ENCODE results near the gene KCNA5.

Gene KCNA5

GRCh38 chr12:5032821-5033220 is 10.9 kb upstream of the KCNA5 start:
- H3K4me3 ChIP-seq (ENCODE audit: low read length): no peak overlapping the region
- H3K27ac ChIP-seq (ENCODE audit: low read length): no peak overlapping the region
- H3K27me3 ChIP-seq (ENCODE audit: low read depth, low read length): peaks cover 71% of the 10 kb centered on the region
- TF ChIP-seq CTCF (IDR thresholded peaks at IDR 0.05; ENCODE audit: low read depth, low read length) (no peak), EZH2phosphoT487 (IDR thresholded peaks at IDR 0.05; ENCODE audit: low read depth) (no peak)
- H2AFZ ChIP-seq (ENCODE audit: low read depth, low read length): no peak overlapping the region
- H3K4me1 ChIP-seq (ENCODE audit: low read length): 0 out of 2 replicates have a peak, but pooled peaks cover 3% of the 10 kb centered on the region
- no peaks in the 10 kb centered on the region for H3K9me3 ChIP-seq (ENCODE audit: insufficient read depth, low read length)
- no peaks in the 10 kb centered on the region for H4K20me1 ChIP-seq (ENCODE audit: insufficient read depth, low read length)
- H3K36me3 ChIP-seq (replicated peaks; ENCODE audit: low read depth, low read length): no peaks in the 10 kb centered on the region
- no peaks in the 10 kb centered on the region for H3K79me2 ChIP-seq (ENCODE audit: low read length)
- H3K4me2 ChIP-seq (ENCODE audit: low read length): no peak overlapping the region
- no peak overlapping the region for H3K9ac ChIP-seq (ENCODE audit: low read length)

- Histone ChIP-seq H3K27me3 (ENCODE audit: low read depth, low read length) (peaks cover 78% of the 10 kb centered on the region), H2AFZ (ENCODE audit: low read depth, low read length) (no peak overlapping the region), H4K20me1 (ENCODE audit: insufficient read depth, low read length) (no peaks in the 10 kb centered on the region), H3K27ac (ENCODE audit: low read length) (no peak overlapping the region), H3K4me3 (ENCODE audit: low read length) (no peak overlapping the region), H3K79me2 (ENCODE audit: low read length) (no peaks in the 10 kb centered on the region), H3K9me3 (ENCODE audit: insufficient read depth, low read length) (no peaks in the 10 kb centered on the region), H3K4me2 (ENCODE audit: low read length) (no peak overlapping the region), H3K4me1 (ENCODE audit: low read length) (0 out of 2 replicates have a peak, but pooled peaks cover 3% of the 10 kb centered on the region), H3K36me3 (replicated peaks; ENCODE audit: low read depth, low read length) (no peaks in the 10 kb centered on the region), H3K9ac (ENCODE audit: low read length) (no peak overlapping the region)
- no peak for TF ChIP-seq EZH2phosphoT487 (IDR thresholded peaks at IDR 0.05; ENCODE audit: low read depth)
- no peak for TF ChIP-seq CTCF (IDR thresholded peaks at IDR 0.05; ENCODE audit: low read depth, low read length)
These were observed 9.8 kb upstream of the KCNA5 start for GRCh38 chr12:5033883-5034282.

GRCh38 chr12:5034603-5035002 is 9.1 kb upstream of the KCNA5 start:
- TF ChIP-seq CTCF (IDR thresholded peaks at IDR 0.05; ENCODE audit: low read depth, low read length) (no peak), EZH2phosphoT487 (IDR thresholded peaks at IDR 0.05; ENCODE audit: low read depth) (no peak)
- Histone ChIP-seq H3K4me3 (ENCODE audit: low read length) (no peak overlapping the region), H3K27ac (ENCODE audit: low read length) (no peak overlapping the region), H3K79me2 (ENCODE audit: low read length) (no peaks in the 10 kb centered on the region), H2AFZ (ENCODE audit: low read depth, low read length) (no peak overlapping the region), H3K27me3 (ENCODE audit: low read depth, low read length) (peaks cover 85% of the 10 kb centered on the region), H3K36me3 (replicated peaks; ENCODE audit: low read depth, low read length) (no peaks in the 10 kb centered on the region), H3K9ac (ENCODE audit: low read length) (no peak overlapping the region), H3K4me2 (ENCODE audit: low read length) (no peak overlapping the region), H4K20me1 (ENCODE audit: insufficient read depth, low read length) (no peaks in the 10 kb centered on the region; the same call in 1 of the 2 replicates), H3K9me3 (ENCODE audit: insufficient read depth, low read length) (no peaks in the 10 kb centered on the region), H3K4me1 (ENCODE audit: low read length) (peaks cover 6% of the 10 kb centered on the region)

- Histone ChIP-seq H3K4me3 (ENCODE audit: low read length) (no peak overlapping the region), H3K4me1 (ENCODE audit: low read length) (peaks cover 16% of the 10 kb centered on the region), H3K27me3 (ENCODE audit: low read depth, low read length) (peaks cover 88% of the 10 kb centered on the region), H3K79me2 (ENCODE audit: low read length) (no peaks in the 10 kb centered on the region), H3K9ac (ENCODE audit: low read length) (no peak overlapping the region), H3K27ac (ENCODE audit: low read length) (no peak overlapping the region), H3K9me3 (ENCODE audit: insufficient read depth, low read length) (no peaks in the 10 kb centered on the region), H3K4me2 (ENCODE audit: low read length) (no peak overlapping the region), H3K36me3 (replicated peaks; ENCODE audit: low read depth, low read length) (no peaks in the 10 kb centered on the region), H4K20me1 (ENCODE audit: insufficient read depth, low read length) (peaks cover 5% of the 10 kb centered on the region), H2AFZ (ENCODE audit: low read depth, low read length) (no peak overlapping the region)
- TF ChIP-seq EZH2phosphoT487 (IDR thresholded peaks at IDR 0.05; ENCODE audit: low read depth) (no peak), CTCF (IDR thresholded peaks at IDR 0.05; ENCODE audit: low read depth, low read length) (no peak)
These were observed 8.1 kb upstream of the KCNA5 start for GRCh38 chr12:5035618-5036017.
